LoVo (cell line): ENCODE data around the gene HOXA9.
A peak's percentile ranks its signal among the peaks of the same experiment; 100 is the strongest.

ENCODE experiments used
- DNase-seq: peaks from one replicate; pipeline ENCODE4 v3.0.0-alpha.2; 2016; ENCODE audit warnings: low spot score

The HOXA9 gene

DNA sequence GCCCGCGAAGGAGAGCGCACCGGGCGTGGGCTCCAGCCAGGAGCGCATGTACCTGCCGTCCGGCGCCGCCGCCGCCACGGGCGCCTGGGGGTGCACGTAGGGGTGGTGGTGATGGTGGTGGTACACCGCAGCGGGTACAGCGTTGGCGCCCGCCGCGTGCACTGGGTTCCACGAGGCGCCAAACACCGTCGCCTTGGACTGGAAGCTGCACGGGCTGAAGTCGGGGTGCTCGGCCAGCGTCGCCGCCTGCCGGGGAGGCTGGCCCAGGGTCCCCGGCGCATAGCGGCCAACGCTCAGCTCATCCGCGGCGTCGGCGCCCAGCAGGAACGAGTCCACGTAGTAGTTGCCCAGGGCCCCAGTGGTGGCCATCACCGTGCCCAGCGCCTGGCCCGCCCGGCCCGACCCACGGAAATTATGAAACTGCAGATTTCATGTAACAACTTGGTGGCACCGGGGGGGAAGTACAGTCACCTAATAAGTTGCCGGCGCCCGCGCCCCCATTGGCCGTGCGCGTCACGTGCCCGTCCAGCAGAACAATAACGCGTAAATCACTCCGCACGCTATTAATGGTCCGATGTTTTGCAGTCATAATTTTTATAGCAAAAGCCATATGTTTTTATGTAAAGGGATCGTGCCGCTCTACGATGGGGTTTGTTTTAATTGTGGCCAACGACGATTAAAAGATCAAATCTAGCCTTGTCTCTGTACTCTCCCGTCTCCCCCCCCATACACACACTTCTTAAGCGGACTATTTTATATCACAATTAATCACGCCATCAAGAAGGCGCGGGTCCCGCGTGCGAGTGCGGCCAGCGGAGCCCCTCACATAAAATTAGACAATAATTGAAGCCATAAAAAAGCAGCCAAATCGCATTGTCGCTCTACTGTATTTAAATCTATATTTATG is at the start of gene HOXA9:
HOXA9 (minus strand) TSS at position 449 of the 907 bp plus-strand sequence; CDS start at position 369, 80 bp downstream.
- peak; percentile 99 for DNase-seq

DNA sequence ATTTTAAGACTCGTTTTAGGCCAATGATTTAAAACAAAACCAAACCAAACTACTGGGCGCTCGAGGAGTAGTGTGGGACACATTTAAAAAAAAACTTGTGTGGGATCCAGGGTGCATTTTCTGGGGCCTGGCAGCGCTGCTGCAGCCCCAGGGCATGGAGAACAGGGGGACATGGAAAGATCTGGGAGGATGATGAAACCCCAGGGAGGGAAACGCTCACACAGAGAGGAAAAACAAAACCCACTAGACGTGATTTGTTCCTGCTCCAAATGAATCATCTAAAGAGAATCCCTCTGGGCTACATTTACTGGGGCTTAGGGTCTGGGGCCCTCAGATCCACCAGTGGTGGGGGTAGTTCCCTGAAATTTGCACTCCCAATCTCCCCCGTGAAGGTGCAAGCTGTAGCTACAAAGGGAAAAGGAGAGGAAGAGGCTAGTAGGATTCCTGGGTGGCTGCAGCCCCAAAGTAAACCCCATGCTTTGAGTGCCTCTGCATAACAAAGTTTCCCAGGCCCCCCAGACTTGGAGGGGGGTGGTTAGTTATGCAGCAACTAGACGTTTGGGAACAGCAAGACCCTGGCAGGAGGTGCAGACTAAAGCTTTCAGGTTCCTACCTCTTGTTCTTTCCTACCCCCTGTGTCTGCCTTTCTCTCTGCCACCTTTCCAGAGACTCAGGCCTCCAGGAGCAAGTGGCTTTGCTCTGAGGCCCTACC is 49.1 kb upstream of the HOXA9 start:
- no peak for DNase-seq

DNA sequence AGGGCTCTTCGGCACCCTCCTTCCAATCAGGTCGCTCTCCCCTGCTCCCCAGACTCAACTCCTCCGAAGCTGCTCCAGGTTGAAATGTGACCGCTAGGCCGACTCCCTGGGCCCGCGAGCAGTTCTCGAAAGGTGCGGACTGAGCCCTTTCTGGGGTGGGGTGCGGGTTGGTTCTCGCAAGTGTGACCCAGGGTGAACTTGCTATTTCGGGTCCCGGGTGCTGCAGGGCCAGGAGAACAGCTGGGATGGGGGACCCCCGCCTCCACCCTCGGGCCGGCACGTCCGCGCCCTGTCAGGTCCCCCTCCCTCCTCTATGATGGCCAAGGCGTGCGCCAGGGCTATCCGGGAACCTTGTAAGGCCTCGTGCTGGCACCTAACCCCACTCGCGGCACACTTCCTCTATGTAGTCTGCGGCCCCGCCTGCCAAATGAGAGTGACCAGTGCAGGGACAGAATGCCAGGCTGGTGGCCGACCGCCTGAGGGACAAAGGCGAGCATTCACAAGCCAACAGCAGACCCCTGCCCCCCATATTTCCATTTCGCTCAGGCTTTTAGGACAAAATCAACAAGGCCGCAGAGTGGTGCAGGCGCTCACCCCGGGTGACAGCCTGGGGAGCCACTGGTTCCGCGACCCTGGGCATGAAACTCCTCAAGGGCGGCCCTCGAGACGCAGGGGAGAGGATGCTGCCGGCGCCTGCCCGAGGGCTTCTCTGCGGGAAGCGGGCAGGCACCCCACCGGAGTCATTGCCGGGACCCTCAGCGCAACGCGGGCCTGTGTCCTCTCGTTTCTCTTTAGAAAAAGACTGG is 48.3 kb upstream of the HOXA9 start:
- DNase-seq = no peak

DNA sequence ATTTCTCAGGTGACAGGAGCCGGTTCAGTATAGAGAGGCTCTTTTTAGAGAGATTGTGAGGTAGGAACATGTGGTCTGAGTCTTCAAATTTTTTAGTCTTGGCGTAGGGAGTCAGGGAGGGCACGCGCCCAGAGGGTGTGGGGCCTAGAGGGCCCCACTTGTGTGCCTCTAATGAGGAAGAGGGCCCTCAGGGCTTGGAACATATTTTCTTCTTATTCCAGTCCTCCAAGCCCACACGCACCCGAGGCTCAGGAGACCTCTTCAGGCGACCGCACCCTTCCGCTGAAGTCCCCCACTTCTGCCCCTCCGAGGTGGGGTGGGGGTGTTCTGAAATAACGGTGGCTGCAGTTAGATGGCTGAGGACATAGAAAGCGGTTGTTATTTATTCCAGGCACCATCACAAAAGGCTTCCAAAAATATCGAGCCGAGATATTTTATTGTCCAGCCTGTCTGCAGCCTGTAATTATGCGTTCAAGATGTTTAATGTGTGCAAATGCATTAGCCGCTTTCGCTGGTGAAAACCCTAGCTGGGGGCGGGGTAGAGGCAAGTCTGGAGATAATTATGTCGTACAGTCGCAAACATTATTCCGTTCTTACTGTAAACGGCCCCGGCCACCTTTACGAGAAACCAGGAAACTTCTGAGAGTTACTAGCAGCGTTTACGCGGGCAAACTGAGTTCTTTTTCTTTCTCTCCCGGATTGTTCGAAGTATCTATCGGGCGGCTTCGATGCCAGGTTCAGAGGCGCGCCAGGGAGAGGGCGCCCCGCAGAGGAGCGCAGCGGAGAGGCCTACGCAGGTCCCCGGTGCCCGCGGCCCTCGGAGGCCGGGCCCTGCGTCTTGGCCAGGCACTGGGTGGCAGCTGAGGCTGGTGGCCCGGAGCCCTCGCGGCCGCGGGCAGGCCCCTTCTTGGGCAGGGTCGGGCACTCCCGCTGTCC is 47.4 kb upstream of the HOXA9 start:
- no peak for DNase-seq

DNA sequence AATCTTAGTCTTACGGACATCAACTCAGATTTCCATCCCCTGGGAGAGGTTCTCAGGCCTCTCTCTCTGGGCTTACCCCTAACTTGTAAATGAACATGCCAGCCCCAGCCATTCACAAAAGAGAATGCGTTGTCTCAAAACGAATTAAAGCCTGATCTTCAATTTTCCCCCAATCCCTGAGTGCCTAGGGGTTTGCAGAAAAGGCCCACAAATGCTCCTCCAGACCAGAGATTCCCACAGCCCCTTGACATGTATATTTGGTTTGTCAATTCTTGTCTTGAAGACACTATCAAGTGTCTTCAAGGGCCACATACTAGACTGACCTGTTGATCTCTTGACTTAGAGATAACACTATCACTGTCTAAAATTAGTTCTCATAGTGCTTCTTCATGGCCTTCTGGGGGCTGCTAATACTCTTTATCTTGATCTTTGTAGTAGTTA is 46.4 kb upstream of the HOXA9 start:
- no peak for DNase-seq

DNA sequence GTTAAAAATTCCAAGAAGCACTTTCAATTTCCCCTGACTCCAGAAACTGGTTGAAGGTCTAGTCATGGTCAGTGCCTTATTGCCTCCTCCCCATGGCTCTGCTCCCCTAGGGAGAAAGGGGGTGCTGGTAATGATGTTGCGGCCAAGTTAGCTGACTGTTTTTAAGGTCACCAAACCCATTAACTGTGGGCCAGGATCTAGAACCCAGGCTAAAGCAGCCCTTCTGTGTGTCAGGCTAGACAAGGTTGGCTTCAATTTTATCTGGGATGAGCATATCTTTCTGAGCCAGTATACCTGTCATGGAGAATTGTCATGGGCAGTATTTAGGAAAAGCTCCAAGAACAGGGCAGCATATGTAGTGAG is 45.7 kb upstream of the HOXA9 start:
- no peak for DNase-seq

DNA sequence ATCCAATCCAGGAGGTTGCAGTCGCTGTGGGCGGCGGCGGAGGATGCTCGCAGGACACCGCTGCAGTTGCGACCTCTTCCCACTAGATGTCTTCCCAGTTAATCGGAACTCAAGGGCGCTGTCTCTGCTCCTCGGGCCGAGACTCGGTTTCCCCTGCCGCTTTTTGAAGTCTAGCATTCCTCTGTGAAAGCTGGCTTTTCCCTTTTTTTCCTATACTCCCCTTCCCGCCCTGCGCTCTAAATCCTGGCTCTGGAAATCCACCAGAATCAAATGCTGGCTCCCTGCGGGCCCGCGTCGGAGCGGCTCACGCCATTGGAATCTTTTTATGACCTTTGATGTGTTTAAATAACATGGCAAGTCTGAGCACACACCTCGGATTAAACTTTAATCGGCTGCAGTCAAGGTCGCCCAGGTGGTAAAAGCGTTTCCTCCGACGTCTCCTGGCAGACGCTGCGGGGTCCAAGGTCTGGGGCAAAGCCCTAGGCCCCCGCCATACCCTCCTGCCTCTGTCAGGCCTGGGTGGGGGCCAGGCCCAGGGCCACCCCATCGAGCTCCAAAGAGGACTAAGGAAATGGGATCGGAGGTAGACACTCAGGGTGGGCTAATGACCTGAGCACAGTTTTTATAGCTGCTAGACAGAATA is 45.2 kb upstream of the HOXA9 start:
- DNase-seq = peak; percentile 95

DNA sequence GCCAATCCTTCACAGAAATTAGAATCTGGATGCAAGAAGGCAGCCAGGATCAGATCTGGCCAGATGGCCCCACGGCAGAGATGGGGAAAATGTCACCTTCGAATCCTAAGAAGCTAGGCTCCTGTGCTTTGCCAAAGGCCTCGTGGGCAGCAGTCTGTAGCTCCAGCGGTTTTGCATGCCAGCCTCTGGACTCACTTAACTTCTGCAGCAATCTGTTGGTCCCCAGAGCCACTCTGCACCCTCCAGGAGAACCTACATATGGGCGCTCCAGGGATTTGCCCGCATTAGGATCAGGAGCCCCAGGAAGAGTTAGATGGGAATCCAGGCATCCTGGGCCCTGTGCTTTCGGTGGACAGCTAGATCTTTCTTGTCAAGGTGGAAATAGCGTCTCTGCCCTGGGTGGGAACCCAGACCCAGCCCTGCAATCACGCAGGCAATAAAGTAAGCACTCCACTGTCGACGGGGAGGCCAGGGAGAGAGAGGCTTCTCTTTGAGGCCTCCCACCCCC is 44.6 kb upstream of the HOXA9 start:
- no peak for DNase-seq

DNA sequence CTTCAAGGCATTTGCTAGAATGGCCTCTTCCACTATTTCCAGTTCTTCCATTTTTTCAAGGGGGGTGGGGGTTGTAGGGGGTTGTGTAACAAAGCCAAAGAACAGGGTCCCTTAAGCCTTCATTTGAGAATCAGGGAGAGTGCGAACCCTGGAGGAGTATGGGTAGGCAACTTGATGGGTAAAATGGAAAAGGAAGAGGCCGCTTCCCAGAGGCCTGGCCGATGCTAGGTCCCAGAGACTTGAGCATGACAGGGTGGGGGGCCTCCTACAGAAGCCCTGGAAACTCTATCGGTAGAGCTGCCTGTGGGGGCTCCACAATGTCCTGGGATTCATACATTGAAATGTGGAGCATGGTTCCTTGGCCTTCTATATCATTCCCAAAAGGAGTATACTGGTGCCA is 43.7 kb upstream of the HOXA9 start:
- no peak for DNase-seq

DNA sequence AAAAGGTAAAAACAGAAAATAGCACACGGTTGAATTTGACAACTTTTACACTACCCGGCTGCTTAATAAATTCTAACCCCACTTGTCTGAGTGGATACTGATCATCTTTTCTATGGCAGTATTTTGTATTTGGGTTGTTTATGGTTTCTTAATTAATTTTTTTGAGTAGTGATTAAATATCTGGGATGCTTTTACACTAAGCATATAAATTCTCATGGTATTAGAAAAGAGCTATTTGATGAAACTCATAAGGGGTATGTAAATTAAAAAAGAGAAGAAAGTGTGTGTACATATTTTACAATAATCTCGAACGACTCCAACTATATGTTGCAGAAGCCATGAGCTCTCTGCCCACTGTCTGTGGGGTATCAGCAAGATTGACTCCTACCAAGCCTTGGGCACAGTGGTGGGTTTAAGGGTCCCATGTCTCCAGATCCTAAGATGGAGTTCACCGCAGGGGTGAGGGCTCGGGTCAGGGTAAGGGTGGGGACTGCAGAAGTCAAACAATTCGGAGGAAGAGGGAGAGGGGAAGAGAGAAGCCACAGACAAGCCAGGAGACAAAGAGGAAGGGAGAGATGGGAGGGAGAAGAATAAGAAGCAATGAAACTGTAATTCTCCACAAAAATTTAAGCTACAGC is 42.1 kb upstream of the HOXA9 start:
- peak; percentile 18 for DNase-seq

DNA sequence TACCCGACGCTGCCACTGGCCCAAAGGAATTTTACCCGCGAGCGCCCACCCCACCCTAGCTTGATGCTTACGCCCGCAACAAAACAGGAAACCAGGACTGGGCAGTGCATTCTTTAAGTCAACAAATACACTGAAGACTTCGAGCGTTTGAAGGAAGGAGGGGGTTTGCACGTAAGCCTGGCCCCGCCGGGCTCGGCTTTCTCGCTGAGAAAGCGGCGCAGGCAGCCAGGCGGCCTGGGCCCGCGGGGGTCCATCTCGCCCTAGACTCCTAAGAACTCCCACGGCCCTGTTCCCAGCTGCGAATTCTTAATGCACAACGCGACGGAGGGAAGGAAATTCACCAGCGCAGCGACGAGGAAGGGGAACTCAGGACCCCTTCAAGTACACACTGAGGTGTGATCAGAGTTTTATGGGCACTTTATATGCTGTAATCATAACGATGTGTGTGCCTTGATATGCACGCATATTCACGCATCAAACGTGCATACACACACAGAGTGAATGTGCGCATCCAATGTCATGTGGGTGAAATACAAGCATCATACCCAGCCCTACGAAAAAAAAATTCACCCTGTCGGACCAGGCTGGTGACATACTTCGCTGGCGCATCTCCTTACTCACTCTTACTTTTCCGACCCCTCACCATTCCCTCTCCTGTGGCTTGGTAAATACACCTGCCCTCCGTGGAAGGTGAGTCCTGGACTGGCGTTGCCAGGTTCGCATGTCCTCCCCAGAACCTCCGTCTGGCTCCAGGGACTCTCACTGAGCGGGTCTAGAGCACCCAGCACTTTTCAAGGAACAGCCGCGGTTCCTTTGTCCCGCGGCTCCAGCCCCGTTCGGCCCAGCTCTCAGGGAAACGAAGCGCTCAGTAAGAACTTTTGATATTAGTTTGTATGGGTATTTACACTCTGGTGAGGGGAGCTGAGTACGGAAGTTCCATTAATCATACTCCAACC is 40.3 kb upstream of the HOXA9 start:
- peak; percentile 60 for DNase-seq

DNA sequence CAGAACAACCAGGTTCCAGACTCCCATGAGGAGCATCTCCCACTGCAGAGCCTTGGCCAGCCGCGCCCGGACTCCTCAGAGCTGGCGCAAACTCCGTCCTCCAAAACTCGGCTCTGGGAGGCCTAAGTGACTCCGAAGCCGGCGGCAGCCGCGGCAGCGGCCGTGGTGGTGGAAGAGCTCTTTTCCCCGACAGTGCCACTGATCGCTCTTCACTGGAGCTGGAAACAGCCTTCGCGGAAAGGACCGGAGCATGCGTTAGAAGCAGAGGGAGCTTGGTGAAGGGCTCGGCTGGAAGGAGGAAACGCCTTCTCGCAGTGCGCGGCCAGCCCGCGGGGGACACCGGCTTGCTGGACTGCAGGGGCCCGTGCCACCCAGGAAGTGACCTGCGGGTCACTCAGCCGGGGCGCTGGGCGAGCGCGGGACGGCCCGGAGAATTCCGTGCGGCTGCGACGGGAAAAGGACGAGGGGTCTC is 39.5 kb upstream of the HOXA9 start:
- DNase-seq = peak; percentile 62

DNA sequence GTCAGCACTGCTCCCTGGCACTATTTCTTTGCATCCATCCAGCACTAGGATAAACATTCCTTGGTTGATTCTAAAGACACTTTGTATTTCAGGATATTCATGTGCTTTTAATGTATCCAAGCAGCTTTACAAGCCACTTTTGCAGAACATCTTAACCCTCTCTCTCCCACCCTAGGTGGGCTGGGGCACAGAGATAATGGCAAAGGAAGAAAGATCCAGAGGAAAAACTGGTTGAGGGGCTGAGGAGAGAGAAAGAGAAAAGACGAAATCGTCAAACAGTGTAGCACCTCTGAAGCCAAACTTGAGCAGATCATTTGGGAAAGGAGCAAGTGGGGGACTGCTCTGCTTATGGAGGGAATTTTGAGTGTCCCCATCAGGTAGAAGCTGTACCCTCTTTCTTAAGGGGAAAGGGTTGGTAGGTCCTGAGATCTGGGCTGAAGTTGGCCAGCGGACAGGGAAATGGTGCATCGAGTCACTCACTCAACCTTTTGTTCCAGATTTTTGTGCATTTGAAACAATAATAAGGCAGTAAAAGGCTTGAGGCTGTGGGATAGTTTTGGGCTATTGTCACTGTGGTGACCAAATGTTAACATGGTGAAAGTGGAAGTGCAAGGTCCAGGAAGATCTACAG is 38.7 kb upstream of the HOXA9 start:
- DNase-seq = no peak

DNA sequence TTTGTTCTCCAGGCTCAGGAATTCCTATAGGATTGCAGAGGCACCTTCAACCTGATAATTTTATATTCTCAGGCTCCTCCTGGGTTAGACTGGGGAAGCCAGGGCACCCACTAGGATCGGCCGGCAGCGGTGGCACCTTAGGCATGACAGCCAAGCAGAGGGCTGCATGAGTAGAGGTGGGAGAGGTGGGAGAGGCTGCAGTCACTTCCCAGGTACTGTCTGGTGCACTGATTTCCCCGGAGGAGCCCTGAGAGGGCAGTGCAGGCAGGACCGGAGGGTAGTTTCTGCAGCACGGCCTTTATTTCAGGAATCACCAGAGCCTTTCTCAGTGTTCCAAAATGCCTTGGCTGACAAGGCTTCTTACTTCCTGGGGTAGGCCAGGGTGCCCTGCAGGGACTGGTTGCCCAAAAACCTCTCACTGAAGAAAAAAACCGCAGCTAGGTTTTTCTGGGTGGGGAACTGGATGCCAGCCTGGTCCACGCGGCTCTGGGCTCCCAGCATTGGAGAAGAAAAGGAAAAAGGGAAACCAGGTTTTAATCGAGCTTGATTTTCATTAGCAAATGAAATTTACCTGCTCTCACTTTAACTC is 38.1 kb upstream of the HOXA9 start:
- peak; percentile 35 for DNase-seq

DNA sequence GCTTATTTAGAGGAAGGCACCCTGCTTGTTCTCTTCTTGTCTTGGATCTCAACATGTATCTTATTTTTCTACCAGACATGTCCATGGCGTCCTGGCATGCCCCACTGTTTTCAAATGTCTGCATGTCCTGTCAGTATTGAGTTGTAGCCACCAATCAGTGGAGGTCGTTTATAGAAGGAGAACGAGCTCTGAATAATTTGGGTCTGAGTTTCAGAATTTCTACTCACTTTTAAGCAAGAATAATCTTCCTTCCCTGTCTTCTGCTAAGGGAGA is 37.5 kb upstream of the HOXA9 start:
- peak; percentile 44 for DNase-seq

DNA sequence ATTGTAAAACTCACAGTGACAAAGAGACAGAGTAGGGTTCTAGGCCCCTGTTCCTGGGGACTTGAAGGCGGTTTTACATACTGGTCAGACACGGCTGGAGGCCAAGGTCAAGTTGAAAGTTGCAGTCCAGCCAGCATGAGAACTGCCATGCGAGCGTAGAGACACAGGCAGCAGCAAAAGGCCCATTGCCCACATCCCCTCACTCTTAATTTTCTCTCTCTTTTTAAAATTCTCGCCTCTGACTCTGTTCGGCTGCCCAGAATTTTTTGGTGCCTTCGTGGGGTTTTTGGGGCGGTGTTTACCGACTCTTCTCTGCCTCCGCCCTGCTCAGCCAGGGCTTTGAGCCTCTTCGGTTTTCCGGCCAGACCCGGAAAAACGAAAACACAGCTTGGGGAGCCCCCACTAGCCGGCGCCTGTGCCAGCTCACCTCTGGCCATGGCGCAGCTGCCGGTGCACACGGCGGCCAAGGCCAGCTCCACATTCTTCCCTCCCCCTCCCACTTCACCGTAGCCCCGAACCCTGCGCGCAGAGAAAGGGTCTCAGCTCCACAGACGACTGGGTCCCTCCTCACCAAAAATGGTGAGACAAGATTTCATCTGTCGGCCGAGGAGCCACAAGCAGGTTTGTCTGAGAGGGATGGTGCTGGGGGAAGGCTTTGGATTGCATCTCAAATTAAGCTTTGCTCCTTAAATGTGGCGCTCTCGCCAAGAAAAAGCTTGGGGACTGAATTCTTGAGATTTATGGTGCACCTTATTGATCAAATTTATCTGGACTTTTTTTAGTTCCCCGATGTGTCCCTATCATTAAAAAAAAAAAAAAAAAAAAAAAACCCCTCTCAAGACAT is 36.9 kb upstream of the HOXA9 start:
- peak; percentile 42 for DNase-seq

DNA sequence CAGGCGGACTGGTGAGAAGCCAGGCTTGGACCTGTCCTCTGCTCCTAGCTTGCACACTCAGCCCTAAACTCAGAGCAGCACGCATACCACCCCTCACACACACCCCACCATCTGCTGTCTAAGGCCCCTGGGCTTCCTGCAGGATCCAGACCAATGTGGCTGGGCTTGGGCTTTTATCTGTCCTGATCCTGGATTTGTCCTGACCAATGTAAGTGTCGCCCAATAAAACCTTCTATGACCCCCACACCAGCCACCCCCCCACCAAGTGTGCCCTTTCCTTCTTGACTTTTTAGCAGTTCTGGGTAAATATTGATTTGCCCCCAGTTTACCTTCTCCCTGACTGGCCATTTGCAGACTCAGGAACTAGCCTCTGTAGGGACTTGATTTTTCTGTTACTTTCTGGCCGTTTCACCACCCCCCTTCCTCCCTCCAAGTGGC is 36.3 kb upstream of the HOXA9 start:
- DNase-seq = no peak
